Natural killer cell (primary cell): ENCODE measurements around the gene KRT7. TPM values are rescaled to one million over a fixed set of nuclear protein-coding genes. Genes with fewer than 3 reads are reported as not detected.

Experiments used
- ATAC-seq, 3 donors: fragments of 150-1000 bp in 2 of 3; fragments of 200-7000 bp in 1 of 3; cut with Tn5 transposase; 1 replicate in 1 of 3; 2 replicates in 2 of 3; pipeline ENCODE4 v1.10.0; 2021; ENCODE audit warnings: mild to moderate bottlenecking in 2 of 3, moderate library complexity in 2 of 3
- DNase-seq, 2 donors: peaks; one replicate each; pipeline versions ENCODE4 v3.0.0 to v3.0.0-alpha.2; 2013 to 2021; ENCODE audit warnings: mixed read lengths in 1 of 2
- H3K27ac ChIP-seq: one replicate; pipeline ENCODE4 v1.5.1; 2013; ENCODE audit warnings: mild to moderate bottlenecking, low read length
- H3K27me3 ChIP-seq: one replicate; pipeline ENCODE4 v1.6.1; 2013; ENCODE audit warnings: low read length; ENCODE audit not compliant: control insufficient read depth, insufficient read depth
- H3K36me3 ChIP-seq: one replicate; pipeline ENCODE4 v1.6.1; 2013; ENCODE audit warnings: low read length; ENCODE audit not compliant: control insufficient read depth, insufficient read depth
- H3K4me1 ChIP-seq: one replicate; pipeline ENCODE4 v1.6.1; 2013; ENCODE audit warnings: low read length; ENCODE audit not compliant: control insufficient read depth, insufficient read depth
- H3K4me3 ChIP-seq: one replicate; pipeline ENCODE4 v1.5.1; 2013; ENCODE audit warnings: low read length
- H3K9me3 ChIP-seq: one replicate; pipeline ENCODE4 v1.6.1; 2013; ENCODE audit warnings: low read length; ENCODE audit not compliant: control insufficient read depth, insufficient read depth
- H3K27ac Mint-ChIP-seq, 2 donors: one replicate each; pipeline ENCODE4 v1.8.0; 2022; ENCODE audit warnings: mild to moderate bottlenecking in 2 of 2, mixed read lengths in 2 of 2, moderate library complexity in 1 of 2
- H3K27me3 Mint-ChIP-seq, 2 donors: one replicate each; pipeline ENCODE4 v1.8.0; 2022; ENCODE audit warnings: low read depth in 2 of 2, mixed read lengths in 2 of 2
- H3K36me3 Mint-ChIP-seq: one replicate; pipeline ENCODE4 v1.8.0; 2022; ENCODE audit warnings: mixed read lengths
- H3K4me1 Mint-ChIP-seq, 2 donors: one replicate each; pipeline ENCODE4 v1.8.0; 2022; ENCODE audit warnings: mixed read lengths in 2 of 2
- H3K4me3 Mint-ChIP-seq: one replicate; pipeline ENCODE4 v1.8.0; 2022; ENCODE audit warnings: mild to moderate bottlenecking, moderate library complexity, mixed read lengths
- H3K9me3 Mint-ChIP-seq, 2 donors: one replicate each; pipeline ENCODE4 v1.8.0; 2022; ENCODE audit warnings: mixed read lengths in 2 of 2
- CTCF ChIP-seq: fragments of 200-600 bp; IDR thresholded peaks from one replicate; pipeline ENCODE4 v1.8.0; 2022; ENCODE audit warnings: antibody characterized with exemption
- WGBS: methylation state at CpG from one replicate; pipeline ENCODE4 v1.1.7; 2013; ENCODE audit warnings: missing lambda C conversion rate; ENCODE audit not compliant: insufficient coverage; 5-methylcytosine and 5-hydroxymethylcytosine counted together
- intact Hi-C: fragments of 100-400 bp; cut with micrococcal nuclease; formaldehyde crosslinking; loops from one replicate; pipeline ENCODE4 v1.14.2; 2022
- total RNA-seq, 4 donors: library from RNA; stranded (reverse); fragments of 120-200 nt in 1 of 4; gene quantifications; one replicate each; pipeline versions ENCODE4 v1.2.3 to v1.2.4, GENCODE V29; 2013 to 2022

Gene KRT7
- total RNA-seq: under 1 TPM in 1 of 3 donors, not detected in 2; 0.54 TPM
- total RNA-seq (2013): not detected

DNA sequence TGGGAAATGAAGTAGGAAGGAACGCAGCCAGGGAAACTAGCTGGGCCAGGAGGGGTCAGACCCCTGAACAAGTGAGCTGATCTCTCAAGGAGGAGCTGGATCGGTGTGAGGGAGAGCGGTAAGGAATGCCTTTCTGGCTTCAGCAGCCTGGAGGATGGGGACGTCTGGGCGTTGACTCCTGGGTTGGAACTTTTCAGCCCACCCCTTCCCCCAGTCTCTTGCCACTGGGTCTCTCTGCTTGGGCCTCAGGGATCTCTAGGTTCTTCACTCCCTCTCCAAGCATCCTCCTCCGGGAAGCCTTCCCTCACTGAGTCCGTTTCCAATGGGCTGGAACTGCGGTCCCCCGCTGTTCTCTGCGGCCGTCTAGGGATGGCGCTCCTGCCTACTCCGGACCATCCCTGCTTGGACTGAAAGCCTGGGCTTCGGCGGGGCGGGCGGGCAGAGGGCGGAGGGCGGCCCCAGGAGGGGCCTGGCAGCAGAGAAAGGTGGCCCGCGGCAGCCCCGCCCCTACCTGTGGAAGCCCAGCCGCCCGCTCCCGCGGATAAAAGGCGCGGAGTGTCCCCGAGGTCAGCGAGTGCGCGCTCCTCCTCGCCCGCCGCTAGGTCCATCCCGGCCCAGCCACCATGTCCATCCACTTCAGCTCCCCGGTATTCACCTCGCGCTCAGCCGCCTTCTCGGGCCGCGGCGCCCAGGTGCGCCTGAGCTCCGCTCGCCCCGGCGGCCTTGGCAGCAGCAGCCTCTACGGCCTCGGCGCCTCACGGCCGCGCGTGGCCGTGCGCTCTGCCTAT, at the start of gene KRT7:
Gene KRT7 (plus strand): TSS at position 570 of the 788 bp plus-strand sequence. CDS start 54 bp downstream, at position 624.
- no peaks in the 10 kb centered on the region for H3K4me1 ChIP-seq
- Mint-ChIP-seq H3K4me1 (no peaks in the 10 kb centered on the region), H3K27me3 (peaks cover 48 to 61% of the 10 kb centered on the region in 2 donors), H3K9me3 (no peaks in the 10 kb centered on the region), H3K36me3 (no peaks in the 10 kb centered on the region), H3K27ac (no peak within 1 kb of the TSS), H3K4me3 (no peak within 1 kb of the TSS)
- intact Hi-C loops: no loop called here
- ATAC-seq (no peak), DNase-seq (no peak)
- peaks cover 20% of the 10 kb centered on the region for H3K27me3 ChIP-seq
- H3K4me3 ChIP-seq: no peak within 1 kb of the TSS
- no peak for TF ChIP-seq CTCF
- WGBS: 11% methylated on average over 58 of the region's 58 CpGs
- no peak within 1 kb of the TSS for H3K27ac ChIP-seq
- no peaks in the 10 kb centered on the region for H3K9me3 ChIP-seq
- H3K36me3 ChIP-seq: no peaks in the 10 kb centered on the region

DNA sequence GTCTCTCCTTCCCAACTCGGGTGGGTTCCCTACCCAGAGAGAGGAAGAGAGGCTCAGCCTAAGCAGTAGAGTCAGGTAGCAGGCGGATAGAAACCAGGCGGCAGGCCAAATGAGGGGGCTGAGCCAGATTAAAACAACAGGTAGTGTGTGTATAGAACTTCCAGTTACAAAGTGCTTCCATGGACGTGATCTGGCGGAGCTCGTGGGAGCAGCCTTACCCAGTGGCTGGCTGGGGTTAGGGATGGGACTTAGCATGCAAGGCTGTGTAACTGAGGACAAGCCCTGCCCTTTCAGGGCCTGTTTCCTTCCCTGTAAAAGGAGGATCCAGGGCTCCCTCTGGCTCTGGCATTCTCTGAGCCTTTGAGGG, 49.5 kb upstream of the KRT7 start:
- Histone ChIP-seq H3K27me3 (no peaks in the 10 kb centered on the region), H3K36me3 (no peaks in the 10 kb centered on the region), H3K27ac (no peak overlapping the region), H3K9me3 (no peaks in the 10 kb centered on the region), H3K4me1 (peaks cover 12% of the 10 kb centered on the region), H3K4me3 (no peak overlapping the region)
- DNase-seq (no peak), ATAC-seq (no peak)
- Mint-ChIP-seq H3K36me3 (no peaks in the 10 kb centered on the region), H3K27ac (no peak overlapping the region), H3K4me1 (no peaks in the 10 kb centered on the region), H3K9me3 (no peaks in the 10 kb centered on the region), H3K27me3 (peaks cover 0 to 6% of the 10 kb centered on the region in 2 donors), H3K4me3 (no peak overlapping the region)
- TF ChIP-seq CTCF: no peak
- WGBS: 73% methylated on average over 6 of the region's 6 CpGs
- intact Hi-C loops: no loop called here

DNA sequence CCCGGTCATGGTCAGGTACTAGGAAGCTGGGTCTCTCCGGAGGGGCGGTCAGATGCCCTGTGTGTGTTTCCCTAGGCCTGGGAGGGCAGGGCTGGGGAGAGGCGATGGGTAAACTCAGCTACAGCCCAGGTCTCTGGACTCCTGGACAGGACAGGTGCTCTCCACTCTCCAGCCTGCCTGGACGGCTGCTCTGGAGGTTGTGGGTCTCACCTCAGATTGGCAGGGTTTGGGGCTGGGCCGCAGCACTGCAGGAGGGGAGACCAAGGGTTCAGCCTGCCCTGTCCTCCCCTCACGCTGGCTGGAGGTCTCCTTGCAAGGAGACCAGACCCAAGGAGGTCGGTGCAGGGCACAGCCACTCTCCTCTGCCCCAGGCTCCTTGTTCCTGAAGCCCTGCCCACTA, 49.1 kb upstream of the KRT7 start:
- no peaks in the 10 kb centered on the region for H3K36me3 Mint-ChIP-seq
- no peaks in the 10 kb centered on the region for H3K4me1 Mint-ChIP-seq
- H3K9me3 ChIP-seq: no peaks in the 10 kb centered on the region
- no peak overlapping the region for H3K4me3 ChIP-seq
- no peak overlapping the region for H3K4me3 Mint-ChIP-seq
- intact Hi-C loops: no loop called here
- 85% methylated on average over 8 of the region's 8 CpGs for WGBS
- DNase-seq: no peak
- no peak for TF ChIP-seq CTCF
- H3K27ac ChIP-seq: no peak overlapping the region
- H3K27me3 Mint-ChIP-seq: peaks cover 0 to 6% of the 10 kb centered on the region in 2 donors
- H3K36me3 ChIP-seq: no peaks in the 10 kb centered on the region
- no peak overlapping the region for H3K27ac Mint-ChIP-seq
- H3K27me3 ChIP-seq: no peaks in the 10 kb centered on the region
- H3K9me3 Mint-ChIP-seq: no peaks in the 10 kb centered on the region
- peaks cover 17% of the 10 kb centered on the region for H3K4me1 ChIP-seq
- no peak for ATAC-seq

DNA sequence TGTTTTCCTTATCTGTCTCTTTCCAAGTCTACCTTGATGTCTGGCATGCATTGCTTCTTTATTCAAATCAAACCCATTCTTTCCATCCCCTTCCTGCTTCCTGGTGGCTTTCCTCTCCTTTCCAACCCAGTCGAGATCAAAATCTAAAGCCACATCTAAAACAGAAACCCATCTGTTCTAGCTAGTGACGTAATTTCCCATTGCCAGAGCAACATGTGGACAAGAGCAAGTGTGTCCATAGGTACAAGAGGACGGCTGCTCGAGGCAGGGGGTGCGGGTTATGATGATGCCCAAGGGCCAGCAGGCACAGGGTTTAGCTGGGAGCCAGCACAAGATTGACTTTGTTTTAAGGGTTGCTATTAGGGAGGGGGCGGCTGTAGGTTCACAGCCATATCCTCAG, 48.2 kb upstream of the KRT7 start:
- Histone ChIP-seq H3K36me3 (no peaks in the 10 kb centered on the region), H3K27me3 (no peaks in the 10 kb centered on the region), H3K4me1 (peaks cover 23% of the 10 kb centered on the region), H3K27ac (no peak overlapping the region), H3K4me3 (no peak overlapping the region), H3K9me3 (no peaks in the 10 kb centered on the region)
- H3K9me3 Mint-ChIP-seq: no peaks in the 10 kb centered on the region
- H3K27me3 Mint-ChIP-seq: peaks cover 0 to 4% of the 10 kb centered on the region in 2 donors
- intact Hi-C loops: no loop called here
- peaks cover 0 to 4% of the 10 kb centered on the region in 2 donors for H3K4me1 Mint-ChIP-seq
- 65% methylated on average over 6 of the region's 6 CpGs for whole genome bisulfite sequencing
- TF ChIP-seq CTCF: no peak
- DNase-seq (no peak), ATAC-seq (no peak)
- H3K36me3 Mint-ChIP-seq: no peaks in the 10 kb centered on the region
- H3K27ac Mint-ChIP-seq: no peak overlapping the region
- H3K4me3 Mint-ChIP-seq: no peak overlapping the region
